SK-N-MC (cell line): ENCODE results near the gene SNX20.

ENCODE experiments used
- DNase-seq: peaks from one replicate; pipeline ENCODE4 v3.0.0-alpha.2; 2011; ENCODE audit warnings: low read depth, low spot score
- H3K27ac ChIP-seq: fragments of 200-600 bp; sonication (generic); 2 replicates; pipeline ENCODE4 v1.5.1; 2016; ENCODE audit warnings: mixed run types
- H3K36me3 ChIP-seq: fragments of 200-600 bp; sonication (generic); 2 replicates; pipeline ENCODE4 v1.6.1; 2017; ENCODE audit warnings: antibody characterized with exemption, low read length, mixed read lengths; ENCODE audit not compliant: insufficient read depth
- H3K4me3 ChIP-seq: fragments of 200-600 bp; sonication (generic); 2 replicates; pipeline ENCODE4 v1.5.1; 2016
- H3K9ac ChIP-seq: fragments of 200-600 bp; sonication (generic); 2 replicates; pipeline ENCODE4 v1.8.0; 2017; ENCODE audit warnings: mixed run types, mixed read lengths; ENCODE audit not compliant: insufficient read length
- H3K9me3 ChIP-seq: fragments of 200-600 bp; sonication (generic); 2 replicates; pipeline ENCODE4 v1.6.1; 2017; ENCODE audit warnings: low read depth, mild to moderate bottlenecking, antibody characterized with exemption, low read length, moderate library complexity, mixed read lengths
- EZH2 ChIP-seq: fragments of 200-600 bp; sonication (generic); IDR thresholded peaks from one replicate; pipeline ENCODE4 v1.6.1; 2017; ENCODE audit warnings: antibody characterized with exemption
- FOXP2 ChIP-seq: optimal IDR thresholded peaks from 2 replicates; pipeline ENCODE3; 2011; ENCODE audit warnings: mild to moderate bottlenecking, moderate library complexity; ENCODE audit not compliant: insufficient read depth; ENCODE audit errors: extremely low read length, control extremely low read depth
- POLR2AphosphoS5 ChIP-seq: IDR thresholded peaks from 2 replicates; pipeline ENCODE4 v1.6.1; 2012; ENCODE audit warnings: mild to moderate bottlenecking, low read depth, low read length, borderline replicate concordance

The SNX20 gene

DNA sequence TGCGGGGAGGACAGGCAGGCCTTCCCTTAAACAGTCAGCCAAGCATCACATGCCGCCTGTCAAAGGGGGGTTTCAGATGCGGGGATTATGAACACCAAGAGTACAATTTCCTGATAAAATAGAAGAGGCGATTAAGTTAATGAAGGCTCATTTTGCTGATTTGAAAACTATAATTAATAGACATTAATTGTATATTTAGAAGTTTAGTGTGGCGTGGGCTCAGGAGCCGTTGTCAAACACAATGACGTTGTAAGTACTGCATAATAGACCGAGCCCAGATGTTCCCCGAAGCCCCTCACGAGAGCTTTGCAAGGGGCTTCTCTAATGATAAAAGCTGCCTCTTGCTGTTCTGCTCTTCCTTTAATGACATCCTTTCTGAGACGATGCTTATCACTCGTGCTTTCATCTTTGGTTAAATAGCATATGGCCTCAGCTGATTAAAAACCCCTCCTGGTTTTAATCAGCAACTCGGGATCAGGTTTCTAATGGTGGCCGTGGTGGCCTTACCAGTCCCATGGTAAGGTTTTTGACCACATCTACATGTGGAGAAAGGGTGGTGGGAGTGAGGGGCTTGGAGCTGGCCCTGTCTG is 28.2 kb downstream of the SNX20 start:
- H3K9ac ChIP-seq: no peak overlapping the region
- no peak for DNase-seq
- H3K9me3 ChIP-seq: no peaks in the 10 kb centered on the region
- H3K27ac ChIP-seq: no peak overlapping the region
- no peak overlapping the region for H3K4me3 ChIP-seq
- TF ChIP-seq EZH2 (no peak), POLR2AphosphoS5 (no peak), FOXP2 (no peak)
- no peaks in the 10 kb centered on the region for H3K36me3 ChIP-seq

GRCh38 chr16:50651835-50652438 is 29.2 kb downstream of the SNX20 start:
- H3K27ac ChIP-seq: no peak overlapping the region
- no peaks in the 10 kb centered on the region for H3K9me3 ChIP-seq
- no peak overlapping the region for H3K4me3 ChIP-seq
- no peak for DNase-seq
- no peak overlapping the region for H3K9ac ChIP-seq
- H3K36me3 ChIP-seq: no peaks in the 10 kb centered on the region
- no peak for TF ChIP-seq POLR2AphosphoS5
- no peak for TF ChIP-seq FOXP2
- TF ChIP-seq EZH2: no peak

DNA sequence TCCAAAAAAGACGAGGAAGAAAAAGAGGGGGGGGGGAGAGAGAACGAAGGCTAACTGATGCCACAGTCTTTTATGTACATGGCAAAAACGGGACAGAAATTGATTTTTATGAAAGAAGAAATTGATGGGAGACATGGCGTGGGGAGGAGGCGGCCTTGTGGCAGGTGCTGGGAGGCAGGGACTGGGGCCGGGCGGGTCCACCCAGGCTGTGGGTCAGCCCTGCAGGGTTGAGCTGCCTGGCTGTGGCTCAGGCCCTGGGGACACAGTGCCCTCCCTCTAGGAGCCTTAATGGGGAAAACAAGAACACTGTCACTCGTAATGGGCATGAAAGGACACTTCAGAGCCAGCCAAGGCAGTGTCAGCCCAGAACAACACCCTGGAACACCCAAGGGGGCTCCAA is 34.8 kb downstream of the SNX20 start:
- no peak for DNase-seq
- Histone ChIP-seq H3K9ac (no peak overlapping the region), H3K9me3 (no peaks in the 10 kb centered on the region), H3K36me3 (no peaks in the 10 kb centered on the region), H3K4me3 (no peak overlapping the region), H3K27ac (no peak overlapping the region)
- TF ChIP-seq EZH2 (no peak), FOXP2 (no peak), POLR2AphosphoS5 (no peak)

DNA sequence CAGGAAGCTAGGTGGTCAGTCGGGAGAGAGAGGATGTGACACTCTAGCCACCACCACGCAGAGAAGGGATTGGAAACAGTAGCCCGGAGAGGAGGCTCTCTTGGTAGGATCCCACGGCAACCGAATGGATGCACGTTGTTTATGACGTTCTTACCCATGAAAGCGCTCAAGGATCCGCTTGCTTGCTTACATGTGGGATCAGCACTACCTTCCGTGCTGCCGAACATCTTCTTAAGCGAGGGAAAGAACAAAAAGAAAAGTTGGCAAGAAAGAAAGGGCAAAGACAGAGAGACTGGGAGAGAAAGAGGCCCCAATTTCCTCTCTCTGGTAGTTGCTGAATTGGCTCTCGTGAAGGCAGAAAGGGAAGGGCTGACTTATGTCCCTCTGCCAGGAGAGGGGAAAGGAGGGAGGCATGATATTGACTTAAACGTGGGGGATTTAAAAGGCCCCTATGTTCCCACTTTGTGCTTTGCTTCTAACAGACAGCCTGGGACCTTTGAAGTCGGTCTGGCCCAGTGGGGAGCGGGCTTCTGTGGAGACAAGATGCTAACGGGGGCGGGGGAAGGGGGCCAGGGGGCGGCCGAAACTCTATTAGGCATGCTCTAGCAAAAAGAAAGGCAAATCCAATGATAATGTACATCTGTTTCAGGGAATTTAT is 35.4 kb downstream of the SNX20 start:
- Histone ChIP-seq H3K9me3 (no peaks in the 10 kb centered on the region), H3K4me3 (no peak overlapping the region), H3K27ac (no peak overlapping the region), H3K9ac (no peak overlapping the region), H3K36me3 (no peaks in the 10 kb centered on the region)
- TF ChIP-seq FOXP2 (no peak), EZH2 (no peak), POLR2AphosphoS5 (no peak)
- no peak for DNase-seq

GRCh38 chr16:50644729-50645128 is 36.4 kb downstream of the SNX20 start:
- no peak for DNase-seq
- H3K27ac ChIP-seq: no peak overlapping the region
- TF ChIP-seq EZH2 (no peak), POLR2AphosphoS5 (no peak), FOXP2 (no peak)
- H3K9me3 ChIP-seq: no peaks in the 10 kb centered on the region
- no peak overlapping the region for H3K9ac ChIP-seq
- no peak overlapping the region for H3K4me3 ChIP-seq
- no peaks in the 10 kb centered on the region for H3K36me3 ChIP-seq

DNA sequence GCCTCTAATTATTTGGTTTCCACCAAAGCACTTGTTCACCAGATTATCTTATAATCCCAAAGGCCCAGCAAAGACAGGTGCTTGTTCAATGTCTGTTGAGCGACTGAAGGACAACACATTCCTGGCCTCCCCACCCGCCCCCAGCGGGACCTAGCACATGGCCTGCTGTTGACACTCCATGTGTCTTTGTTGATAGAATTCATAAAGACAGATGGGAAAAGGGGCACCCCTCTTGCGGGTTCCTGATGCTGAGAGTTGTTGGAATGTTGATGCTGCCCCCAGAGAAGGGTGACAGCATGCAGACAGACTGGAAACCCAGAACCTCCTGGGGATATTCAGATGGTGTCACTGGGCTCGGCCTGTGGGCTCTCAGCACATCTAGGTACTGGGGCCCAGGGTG is 36.9 kb downstream of the SNX20 start:
- H3K9me3 ChIP-seq: no peaks in the 10 kb centered on the region
- no peak for TF ChIP-seq POLR2AphosphoS5
- TF ChIP-seq EZH2: no peak
- no peak for TF ChIP-seq FOXP2
- no peak overlapping the region for H3K4me3 ChIP-seq
- H3K9ac ChIP-seq: no peak overlapping the region
- no peak for DNase-seq
- no peak overlapping the region for H3K27ac ChIP-seq
- H3K36me3 ChIP-seq: no peaks in the 10 kb centered on the region

DNA sequence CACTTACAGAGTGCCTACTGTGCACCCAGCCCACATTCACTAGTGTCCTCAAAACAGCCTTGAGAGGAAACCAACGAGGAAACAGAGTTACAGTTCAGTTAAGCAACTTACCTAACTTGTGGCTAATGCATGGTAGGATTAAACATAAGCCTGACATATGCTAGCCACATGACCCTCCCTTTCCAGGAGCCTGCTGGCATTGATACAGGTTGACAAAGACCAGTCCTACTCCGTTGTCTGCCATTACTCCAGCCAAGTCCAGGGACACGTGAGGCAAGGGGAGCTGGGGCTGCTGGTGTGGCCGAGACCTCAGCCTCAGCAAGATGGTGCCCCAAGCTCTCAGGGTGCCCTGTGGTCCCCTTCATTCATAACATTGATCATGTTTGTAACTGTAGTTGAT is 37.9 kb downstream of the SNX20 start:
- Histone ChIP-seq H3K9me3 (no peaks in the 10 kb centered on the region), H3K27ac (no peak overlapping the region), H3K36me3 (no peaks in the 10 kb centered on the region), H3K9ac (no peak overlapping the region), H3K4me3 (no peak overlapping the region)
- DNase-seq: no peak
- no peak for TF ChIP-seq POLR2AphosphoS5
- TF ChIP-seq FOXP2: no peak
- no peak for TF ChIP-seq EZH2

DNA sequence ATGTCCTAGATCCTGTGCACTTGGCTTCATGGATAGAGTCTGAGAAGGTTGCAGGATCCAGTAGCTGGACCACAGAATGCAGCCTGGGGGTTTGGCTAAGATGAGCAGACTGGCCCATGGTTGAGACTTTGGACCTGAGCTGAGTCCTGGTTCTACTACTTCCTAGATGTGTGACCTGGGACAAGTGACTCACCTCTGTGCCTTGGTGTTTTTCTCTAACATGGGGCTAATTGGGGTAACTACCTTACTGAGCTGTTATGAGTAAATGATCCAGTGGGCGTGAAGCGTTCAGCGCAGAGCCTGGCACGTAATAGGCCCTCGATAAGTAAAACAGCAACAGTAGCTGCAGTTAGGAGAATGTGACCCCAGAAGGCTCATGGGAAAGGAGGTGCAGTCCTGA is 38.8 kb downstream of the SNX20 start:
- TF ChIP-seq POLR2AphosphoS5 (no peak), EZH2 (no peak), FOXP2 (no peak)
- H3K36me3 ChIP-seq: no peaks in the 10 kb centered on the region

More for the DNA sequence above, 38.8 kb downstream of the SNX20 start:
- no peak overlapping the region for H3K4me3 ChIP-seq
- DNase-seq: no peak
- H3K27ac ChIP-seq: no peak overlapping the region
- no peaks in the 10 kb centered on the region for H3K9me3 ChIP-seq
- H3K9ac ChIP-seq: no peak overlapping the region
